ENCODE results near the gene ACSL6. TPM values are rescaled to one million over a fixed set of nuclear protein-coding genes. Genes with fewer than 3 reads are reported as not detected.

ACSL6 gene
- polyA plus RNA-seq, 2 of the 4 experiments (the other 2 are of a cell fraction), result 0.06 to 0.09 TPM

- ChIA-PET POLR2A (no interaction called here), CTCF (interaction anchor here (1.2 to 2.6 kb wide), 4 partner anchors 11 to 408 kb away, joined by 3 to 35 read pairs (median 4); no protein-coding TSS in a partner anchor)
- Histone ChIP-seq H3K4me3 (no peak overlapping the region), H3K4me1 (no peaks in the 10 kb centered on the region), H3K27ac (no peak overlapping the region), H3K4me2 (no peak overlapping the region), H3K9me3 (no peaks in the 10 kb centered on the region)
- WGBS (ENCODE audit: missing lambda C conversion rate), result 69% methylated on average over 5 of the region's 5 CpGs
- TF ChIP-seq MAFK (IDR thresholded peaks at IDR 0.05; ENCODE audit: partially characterized antibody), result no peak
- no peak for TF ChIP-seq HOXA7 (CRISPR knock-in tag; IDR thresholded peaks at IDR 0.05)
- no peak for TF ChIP-seq EHMT2 (IDR thresholded peaks at IDR 0.05; ENCODE audit: low read depth)
- TF ChIP-seq EP300 (IDR thresholded peaks at IDR 0.05), result no peak
- no peak for TF ChIP-seq RFX5 (IDR thresholded peaks at IDR 0.05)
- TF ChIP-seq CHD4 (IDR thresholded peaks at IDR 0.05; ENCODE audit: borderline replicate concordance), result no peak
- no peak for TF ChIP-seq ZFP36 (IDR thresholded peaks at IDR 0.05; ENCODE audit: borderline replicate concordance, partially characterized antibody)
- no peak for TF ChIP-seq USF2 (IDR thresholded peaks at IDR 0.05)
- no peak for TF ChIP-seq TP53 (CRISPR knock-in tag; IDR thresholded peaks at IDR 0.05)
- TF ChIP-seq ATOH8 (CRISPR knock-in tag; IDR thresholded peaks at IDR 0.05; ENCODE audit: low read depth), result no peak
- no peak for TF ChIP-seq HOXB13 (CRISPR knock-in tag; IDR thresholded peaks at IDR 0.05; ENCODE audit: low read depth)
- no peak for TF ChIP-seq CBX2 (IDR thresholded peaks at IDR 0.05; ENCODE audit: borderline replicate concordance, low read depth)
- TF ChIP-seq NFE2L2 (conservative IDR thresholded peaks at IDR 0.05; ENCODE audit: low read length), result no peak
- no peak for TF ChIP-seq BHLHE40 (IDR thresholded peaks at IDR 0.05; ENCODE audit: low read depth, low read length)
- DNase-seq (ENCODE audit: low read depth in 1 of 2, low spot score in 1 of 2), result no peak
- ATAC-seq, result no peak
- no peak for FAIRE-seq
Measured at GRCh38 chr5:131997026-131997726, 14.3 kb downstream of the ACSL6 start.

- ChIA-PET CTCF (interaction anchor here (1.2 to 2.6 kb wide), 4 partner anchors 12 to 407 kb away, joined by 3 to 35 read pairs (median 4); no protein-coding TSS in a partner anchor), POLR2A (no interaction called here)
- FAIRE-seq, result no peak
- WGBS (ENCODE audit: missing lambda C conversion rate), result 39% methylated on average over 6 of the region's 6 CpGs
- Histone ChIP-seq H3K27ac (no peak overlapping the region), H3K4me1 (no peaks in the 10 kb centered on the region), H3K4me2 (no peak overlapping the region), H3K4me3 (no peak overlapping the region), H3K9me3 (no peaks in the 10 kb centered on the region)
- no peak for ATAC-seq
- DNase-seq (ENCODE audit: low read depth in 1 of 2, low spot score in 1 of 2), result no peak
- TF ChIP-seq CTCF (IDR thresholded peaks at IDR 0.05) (no peak), HOXA7 (CRISPR knock-in tag; IDR thresholded peaks at IDR 0.05) (no peak), GATA3 (IDR thresholded peaks at IDR 0.05; ENCODE audit: borderline replicate concordance) (no peak), EHF (CRISPR knock-in tag; IDR thresholded peaks at IDR 0.05) (no peak), SREBF2 (IDR thresholded peaks at IDR 0.05) (no peak), FOSL2 (IDR thresholded peaks at IDR 0.05) (no peak), FOSL2 (CRISPR knock-in tag; IDR thresholded peaks at IDR 0.05) (no peak), CBX8 (IDR thresholded peaks at IDR 0.05) (no peak), EP300 (IDR thresholded peaks at IDR 0.05) (no peak), REST (IDR thresholded peaks at IDR 0.05) (no peak), NPAS2 (CRISPR knock-in tag; IDR thresholded peaks at IDR 0.05; ENCODE audit: borderline replicate concordance) (no peak), KDM1A (IDR thresholded peaks at IDR 0.05; ENCODE audit: low read depth) (no peak), NR3C1 (IDR thresholded peaks at IDR 0.05) (no peak), TP53 (CRISPR knock-in tag; IDR thresholded peaks at IDR 0.05) (no peak), JUN (IDR thresholded peaks at IDR 0.05) (no peak), ZFP36 (IDR thresholded peaks at IDR 0.05; ENCODE audit: borderline replicate concordance, partially characterized antibody) (no peak)
Measured at GRCh38 chr5:131996210-131997025, 15.0 kb downstream of the ACSL6 start.
